Cardiac fibroblast (primary cell): ENCODE measurements around the gene TNFSF9.
A peak's percentile ranks its signal among the peaks of the same experiment; 100 is the strongest.
"Not testable (repeated sequence)": the region's sequence is repeated elsewhere in the genome, so short reads cannot be mapped to it uniquely, and the experiment has no call there.

Experiments
- DNase-seq, 2 donors: peaks; one replicate each; pipeline versions ENCODE4 v3.0.0 to v3.0.0-alpha.2; 2010; ENCODE audit warnings: low read depth in 2 of 2
- H3K4me3 ChIP-seq, 2 donors: replicated peaks in 1 of 2; 1 replicate in 1 of 2; 2 replicates in 1 of 2; pipeline ENCODE4 v1.5.1; 2011; ENCODE audit warnings: low read depth in 2 of 2, low read length in 2 of 2, mild to moderate bottlenecking in 2 of 2, moderate library complexity in 1 of 2
- TF ChIP-seq, protein P1 (sequence below): IDR thresholded peaks from one replicate; pipeline ENCODE4 v1.5.1; 2011; ENCODE audit warnings: low read depth, mild to moderate bottlenecking, low read length, inconsistent platforms

TNFSF9 gene

DNA sequence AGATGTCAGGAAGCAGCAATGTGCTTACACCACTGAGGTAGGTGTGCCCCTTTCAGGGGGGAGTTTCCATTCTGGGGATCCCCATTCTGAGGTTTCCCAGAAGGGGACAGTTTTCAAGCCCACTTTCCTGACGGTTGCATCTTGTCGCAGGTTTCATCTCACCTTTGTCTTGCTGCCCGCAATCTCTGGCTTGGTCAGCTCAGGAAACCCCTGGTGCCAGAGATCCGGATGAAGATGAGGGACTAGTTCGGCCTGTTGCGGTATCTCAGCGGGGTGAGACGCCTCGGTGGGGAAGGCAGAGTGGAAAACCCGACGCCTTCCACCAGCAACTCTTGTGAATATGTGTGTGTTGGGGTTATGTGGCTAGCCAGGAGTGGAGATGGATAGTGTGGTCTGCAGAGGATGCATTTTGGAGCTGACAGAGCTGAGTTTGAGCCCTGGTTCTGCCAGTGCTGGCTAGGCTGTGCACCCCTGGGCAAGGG, 13.1 kb downstream of the TNFSF9 start:
- TF ChIP-seq, protein P1, sequence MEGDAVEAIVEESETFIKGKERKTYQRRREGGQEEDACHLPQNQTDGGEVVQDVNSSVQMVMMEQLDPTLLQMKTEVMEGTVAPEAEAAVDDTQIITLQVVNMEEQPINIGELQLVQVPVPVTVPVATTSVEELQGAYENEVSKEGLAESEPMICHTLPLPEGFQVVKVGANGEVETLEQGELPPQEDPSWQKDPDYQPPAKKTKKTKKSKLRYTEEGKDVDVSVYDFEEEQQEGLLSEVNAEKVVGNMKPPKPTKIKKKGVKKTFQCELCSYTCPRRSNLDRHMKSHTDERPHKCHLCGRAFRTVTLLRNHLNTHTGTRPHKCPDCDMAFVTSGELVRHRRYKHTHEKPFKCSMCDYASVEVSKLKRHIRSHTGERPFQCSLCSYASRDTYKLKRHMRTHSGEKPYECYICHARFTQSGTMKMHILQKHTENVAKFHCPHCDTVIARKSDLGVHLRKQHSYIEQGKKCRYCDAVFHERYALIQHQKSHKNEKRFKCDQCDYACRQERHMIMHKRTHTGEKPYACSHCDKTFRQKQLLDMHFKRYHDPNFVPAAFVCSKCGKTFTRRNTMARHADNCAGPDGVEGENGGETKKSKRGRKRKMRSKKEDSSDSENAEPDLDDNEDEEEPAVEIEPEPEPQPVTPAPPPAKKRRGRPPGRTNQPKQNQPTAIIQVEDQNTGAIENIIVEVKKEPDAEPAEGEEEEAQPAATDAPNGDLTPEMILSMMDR, result no peak
- DNase-seq, result no peak
- no peak overlapping the region for H3K4me3 ChIP-seq

DNA sequence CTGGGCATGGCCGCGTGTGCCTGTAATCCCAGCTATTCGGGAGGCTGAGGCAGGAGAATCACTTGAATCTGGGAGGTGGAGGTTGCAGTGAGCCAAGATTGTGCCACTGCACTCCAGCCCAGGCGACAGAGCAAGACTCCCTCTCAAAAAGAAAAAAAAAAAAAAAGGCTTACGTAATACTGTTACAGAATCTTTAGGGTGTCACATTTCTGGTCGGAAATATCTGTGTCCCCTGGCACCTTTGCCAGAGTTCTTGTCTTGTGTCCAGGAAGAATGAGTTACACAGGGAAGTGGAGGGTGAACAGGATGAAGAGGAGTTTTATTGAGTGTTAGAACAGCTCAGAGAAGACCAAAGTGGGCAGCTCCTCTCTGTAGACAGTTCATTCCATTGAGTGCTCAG, 19.9 kb downstream of the TNFSF9 start:
- not testable (repeated sequence) for DNase-seq, H3K4me3 ChIP-seq

- DNase-seq, result no peak
- H3K4me3 ChIP-seq, result no peak overlapping the region
- TF ChIP-seq, protein P1, result no peak
These were observed 20.3 kb downstream of the TNFSF9 start for GRCh38 chr19:6551091-6551490.

DNA sequence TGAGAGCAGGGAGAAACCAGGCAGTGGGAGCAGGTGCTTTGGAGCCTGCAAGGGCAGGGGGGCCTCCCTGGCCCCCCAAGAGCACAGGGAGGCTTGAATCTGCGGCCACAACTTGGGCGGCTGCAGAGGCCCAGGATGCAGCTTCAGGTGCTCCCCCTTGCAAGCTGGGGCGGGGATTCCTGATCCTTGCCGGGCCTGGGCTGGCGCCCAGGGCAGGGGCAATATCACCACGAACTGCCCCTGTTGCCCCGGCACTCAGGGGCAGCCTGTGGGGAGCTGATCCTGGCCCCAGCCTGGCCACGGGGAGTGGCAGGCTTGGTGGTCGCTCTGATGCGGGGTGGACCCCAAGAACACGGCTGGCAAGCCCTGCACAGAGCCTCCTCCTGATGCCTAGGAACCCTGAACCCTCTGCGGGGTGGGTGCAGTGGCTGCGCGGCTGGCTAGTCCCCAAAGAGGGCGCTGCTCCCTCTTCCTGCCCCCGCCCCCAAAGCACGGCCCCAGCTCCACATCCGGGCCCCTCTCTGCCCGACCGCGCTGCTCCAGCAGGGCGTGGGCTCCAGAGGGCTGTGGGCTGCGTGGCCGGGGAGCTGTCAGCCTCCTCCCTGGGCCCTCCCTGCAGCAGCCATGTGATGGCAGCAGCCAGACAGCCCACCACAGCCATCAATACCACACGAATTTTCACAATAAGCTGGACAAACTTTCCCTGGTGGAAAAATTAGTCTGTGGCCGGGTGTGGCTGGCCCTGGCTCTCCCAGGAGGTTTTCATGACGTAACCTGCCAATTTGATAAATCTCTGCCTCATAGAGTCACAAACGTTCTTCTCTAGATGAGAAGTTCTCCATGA, 21.0 kb downstream of the TNFSF9 start:
- peak in 1 of 2 donors; percentile 15 for DNase-seq
- TF ChIP-seq, protein P1, result peak; percentile 12
- no peak overlapping the region for H3K4me3 ChIP-seq

DNA sequence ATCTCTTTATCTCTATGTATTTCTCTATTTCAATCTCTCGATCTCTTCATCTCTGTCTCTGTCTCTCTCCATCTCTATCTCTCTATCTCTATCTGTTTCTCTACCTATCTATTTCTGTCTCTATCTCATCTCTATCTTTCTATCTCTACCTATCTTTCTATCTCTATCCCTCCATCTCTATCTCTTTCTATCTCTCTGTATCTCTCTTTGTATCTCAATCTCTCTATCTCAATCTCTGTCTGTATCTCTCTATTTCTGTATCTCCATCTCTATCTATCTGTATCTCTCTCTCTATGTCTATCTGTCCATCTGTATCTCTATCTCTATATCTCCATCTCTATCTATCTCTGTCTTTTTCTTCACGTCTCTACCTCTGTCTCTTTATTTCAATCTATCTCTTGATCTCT, 25.2 kb downstream of the TNFSF9 start:
- H3K4me3 ChIP-seq, result no peak overlapping the region
- TF ChIP-seq, protein P1, result no peak
- DNase-seq, result no peak

- DNase-seq, result peak; percentile 42 to 71
- TF ChIP-seq, protein P1, result no peak
- H3K4me3 ChIP-seq, result no peak overlapping the region
These were observed 25.8 kb downstream of the TNFSF9 start for GRCh38 chr19:6556480-6557195.

- not testable (repeated sequence) for H3K4me3 ChIP-seq, DNase-seq
These were observed 31.6 kb downstream of the TNFSF9 start for GRCh38 chr19:6562437-6562836.
